MM.1S (cell line): ENCODE measurements around the gene TRAPPC12.
"Not testable (repeated sequence)": the region's sequence is repeated elsewhere in the genome, so short reads cannot be mapped to it uniquely, and the experiment has no call there.

Source experiments
- CTCF ChIP-seq: fragments of 300-600 bp; sonication (generic); IDR thresholded peaks from 2 replicates; pipeline ENCODE4 v1.5.1; 2016; ENCODE audit warnings: antibody characterized with exemption, low read length, mixed read lengths
- EZH2phosphoT487 ChIP-seq: fragments of 300-600 bp; sonication (generic); IDR thresholded peaks from 2 replicates; pipeline ENCODE4 v1.6.1; 2018; ENCODE audit warnings: antibody characterized with exemption, low read length

DNA sequence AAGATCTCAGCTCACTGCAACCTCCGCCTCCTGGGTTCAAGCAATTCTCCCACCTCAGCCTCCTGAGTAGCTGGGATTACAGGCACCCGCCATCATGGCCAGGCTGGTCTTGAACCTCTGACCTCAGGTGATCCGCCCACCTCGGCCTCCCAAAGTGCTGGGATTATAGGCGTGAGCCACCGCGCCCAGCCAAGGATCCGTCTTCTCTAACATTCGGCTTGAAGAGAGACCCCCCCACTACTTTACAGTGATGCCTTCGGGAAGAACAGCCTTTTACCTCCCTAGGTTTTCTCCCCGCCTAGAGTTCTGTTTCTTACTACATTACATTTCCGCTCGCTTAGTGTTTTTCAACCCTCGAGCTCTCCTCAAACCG is 117.2 kb downstream of the TRAPPC12 start:
- TF ChIP-seq CTCF, EZH2phosphoT487: not testable (repeated sequence)
